Mucosa of rectum (tissue), 2 donors: Measurements from ENCODE around the gene NFAM1.

Experiments used
- H3K27ac ChIP-seq, 2 donors: one replicate each; pipeline ENCODE4 v1.7.0; 2013; ENCODE audit warnings: inconsistent platforms in 2 of 2, low read depth in 2 of 2, low read length in 2 of 2
- H3K27me3 ChIP-seq, 2 donors: one replicate each; pipeline ENCODE4 v1.7.0; 2013; ENCODE audit warnings: low read length in 2 of 2; ENCODE audit not compliant: control insufficient read depth in 2 of 2, insufficient read depth in 2 of 2
- H3K36me3 ChIP-seq, 2 donors: one replicate each; pipeline ENCODE4 v1.7.0; 2013; ENCODE audit warnings: low read length in 2 of 2; ENCODE audit not compliant: control insufficient read depth in 2 of 2, insufficient read depth in 2 of 2
- H3K4me1 ChIP-seq, 2 donors: one replicate each; pipeline ENCODE4 v1.7.0; 2013; ENCODE audit warnings: low read length in 2 of 2, mild to moderate bottlenecking in 1 of 2; ENCODE audit not compliant: control insufficient read depth in 2 of 2, insufficient read depth in 2 of 2
- H3K4me3 ChIP-seq, 2 donors: one replicate each; pipeline ENCODE4 v1.7.0; 2013; ENCODE audit warnings: low read length in 2 of 2
- H3K9ac ChIP-seq, 2 donors: one replicate each; pipeline ENCODE4 v1.7.0; 2013; ENCODE audit warnings: low read length in 2 of 2, low read depth in 1 of 2, mild to moderate bottlenecking in 1 of 2
- H3K9me3 ChIP-seq, 2 donors: one replicate each; pipeline ENCODE4 v1.7.0; 2013; ENCODE audit warnings: low read length in 2 of 2; ENCODE audit not compliant: control insufficient read depth in 2 of 2
- donor health status: healthy.
- donor health status: Normal muscosa, but diverticular disease.

Gene NFAM1

GRCh38 chr22:42383287-42383686, 48.9 kb downstream of the NFAM1 start:
- H3K27ac ChIP-seq = no peak overlapping the region
- H3K27me3 ChIP-seq = no peaks in the 10 kb centered on the region
- peaks cover 0 to 3% of the 10 kb centered on the region in 2 donors for H3K4me1 ChIP-seq
- H3K9ac ChIP-seq = no peak overlapping the region
- no peaks in the 10 kb centered on the region for H3K36me3 ChIP-seq
- no peak overlapping the region for H3K4me3 ChIP-seq
- H3K9me3 ChIP-seq = no peaks in the 10 kb centered on the region

- Histone ChIP-seq H3K27me3 (no peaks in the 10 kb centered on the region), H3K9me3 (no peaks in the 10 kb centered on the region), H3K4me3 (no peak overlapping the region), H3K4me1 (peaks cover 0 to 5% of the 10 kb centered on the region in 2 donors), H3K27ac (no peak overlapping the region), H3K36me3 (no peaks in the 10 kb centered on the region), H3K9ac (no peak overlapping the region)
Observed at GRCh38 chr22:42380769-42381551, 51.2 kb downstream of the NFAM1 start.

GRCh38 chr22:42379966-42380537, 52.2 kb downstream of the NFAM1 start:
- H3K4me1 ChIP-seq = peaks cover 0 to 7% of the 10 kb centered on the region in 2 donors
- no peaks in the 10 kb centered on the region for H3K9me3 ChIP-seq
- no peak overlapping the region for H3K9ac ChIP-seq
- no peaks in the 10 kb centered on the region for H3K27me3 ChIP-seq
- no peaks in the 10 kb centered on the region for H3K36me3 ChIP-seq
- H3K4me3 ChIP-seq = no peak overlapping the region
- no peak overlapping the region for H3K27ac ChIP-seq

- no peak overlapping the region for H3K4me3 ChIP-seq
- no peaks in the 10 kb centered on the region for H3K27me3 ChIP-seq
- H3K27ac ChIP-seq = no peak overlapping the region
- peaks cover 0 to 10% of the 10 kb centered on the region in 2 donors for H3K4me1 ChIP-seq
- H3K9ac ChIP-seq = no peak overlapping the region
- no peaks in the 10 kb centered on the region for H3K9me3 ChIP-seq
- H3K36me3 ChIP-seq = no peaks in the 10 kb centered on the region
Observed at GRCh38 chr22:42376711-42377554, 55.3 kb downstream of the NFAM1 start.

- Histone ChIP-seq H3K9me3 (no peaks in the 10 kb centered on the region), H3K27me3 (no peaks in the 10 kb centered on the region), H3K4me1 (peaks cover 0 to 10% of the 10 kb centered on the region in 2 donors), H3K36me3 (no peaks in the 10 kb centered on the region), H3K9ac (no peak overlapping the region), H3K27ac (no peak overlapping the region), H3K4me3 (no peak overlapping the region)
Observed at GRCh38 chr22:42375982-42376381, 56.2 kb downstream of the NFAM1 start.

- Histone ChIP-seq H3K27ac (no peak overlapping the region), H3K9me3 (no peaks in the 10 kb centered on the region), H3K36me3 (no peaks in the 10 kb centered on the region), H3K4me1 (peaks cover 8 to 22% of the 10 kb centered on the region in 2 donors), H3K4me3 (no peak overlapping the region), H3K27me3 (peaks cover 0 to 2% of the 10 kb centered on the region in 2 donors), H3K9ac (no peak overlapping the region)
Observed at GRCh38 chr22:42372976-42373375, 59.2 kb downstream of the NFAM1 start.

GRCh38 chr22:42371501-42371900, 60.7 kb downstream of the NFAM1 start:
- H3K9me3 ChIP-seq = no peaks in the 10 kb centered on the region
- H3K27me3 ChIP-seq = peaks cover 0 to 13% of the 10 kb centered on the region in 2 donors
- H3K9ac ChIP-seq = no peak overlapping the region
- H3K4me3 ChIP-seq = no peak overlapping the region
- H3K27ac ChIP-seq = no peak overlapping the region
- H3K4me1 ChIP-seq = peaks cover 13 to 23% of the 10 kb centered on the region in 2 donors
- H3K36me3 ChIP-seq = no peaks in the 10 kb centered on the region

- Histone ChIP-seq H3K9me3 (no peaks in the 10 kb centered on the region), H3K27ac (no peak overlapping the region), H3K36me3 (no peaks in the 10 kb centered on the region), H3K4me3 (no peak overlapping the region), H3K27me3 (peaks cover 0 to 13% of the 10 kb centered on the region in 2 donors), H3K9ac (no peak overlapping the region), H3K4me1 (peaks cover 13 to 23% of the 10 kb centered on the region in 2 donors)
Observed at GRCh38 chr22:42371099-42371498, 61.1 kb downstream of the NFAM1 start.

GRCh38 chr22:42369250-42370041, 62.8 kb downstream of the NFAM1 start:
- Histone ChIP-seq H3K4me3 (peak overlapping the region; percentile 83 to 95), H3K4me1 (peaks cover 13 to 17% of the 10 kb centered on the region in 2 donors), H3K36me3 (no peaks in the 10 kb centered on the region), H3K9ac (peak overlapping the region; percentile 83 to 84), H3K9me3 (no peaks in the 10 kb centered on the region), H3K27me3 (peaks cover 0 to 13% of the 10 kb centered on the region in 2 donors), H3K27ac (peak overlapping the region; percentile 69 to 72)
